ENCODE results near the gene REPIN1. TPM values are rescaled to one million over a fixed set of nuclear protein-coding genes. Genes with fewer than 3 reads are reported as not detected.

The REPIN1 gene
- total RNA-seq, 1 donor from 2014 or later = 65.8 TPM

DNA sequence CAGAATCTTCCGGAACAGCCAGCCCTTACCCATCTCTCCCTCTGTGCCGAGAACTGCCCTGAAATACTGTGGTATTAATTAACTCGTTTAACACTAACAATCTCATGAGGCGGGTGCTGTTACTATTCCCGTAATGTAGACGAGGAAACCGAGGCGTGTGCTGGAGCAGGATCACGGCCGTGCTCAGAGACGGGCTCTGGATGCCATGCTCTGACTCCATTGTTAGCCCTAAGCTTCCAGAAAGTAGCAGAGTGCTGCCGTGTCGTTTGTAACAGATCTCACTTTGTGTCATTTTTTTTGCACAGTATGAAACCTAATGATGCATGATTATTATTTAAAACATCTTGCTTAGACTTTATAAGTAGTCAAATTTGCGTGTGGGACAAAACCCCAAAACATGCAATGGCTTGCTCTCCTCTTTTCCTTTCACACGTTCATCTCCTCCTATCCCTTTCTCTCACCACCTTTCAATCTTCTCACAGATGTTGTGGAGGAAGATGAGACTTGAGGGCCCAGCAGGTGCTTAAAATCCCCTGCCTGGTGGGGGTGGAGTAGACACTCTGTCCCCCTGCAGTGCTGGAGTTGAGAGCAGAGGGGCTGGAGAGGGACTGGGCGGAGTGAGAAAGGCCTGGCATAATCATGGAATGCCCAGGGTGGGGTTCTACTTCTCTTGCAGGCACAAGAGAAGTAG lies 44.8 kb upstream of the REPIN1 start:
- Mint-ChIP-seq H3K27ac (ENCODE audit: unreplicated experiment) (peak overlapping the region; percentile 27), H3K36me3 (ENCODE audit: low read depth) (peaks cover 2% of the 10 kb centered on the region), H3K27me3 (ENCODE audit: low read depth) (peaks cover 4% of the 10 kb centered on the region), H3K4me3 (ENCODE audit: unreplicated experiment) (peak overlapping the region; percentile 76), H3K9me3 (ENCODE audit: low read depth) (no peaks in the 10 kb centered on the region), H3K4me1 (ENCODE audit: low read depth) (peaks cover 12% of the 10 kb centered on the region)
- no peak for DNase-seq (ENCODE audit: low spot score)
- TF ChIP-seq, protein P1, sequence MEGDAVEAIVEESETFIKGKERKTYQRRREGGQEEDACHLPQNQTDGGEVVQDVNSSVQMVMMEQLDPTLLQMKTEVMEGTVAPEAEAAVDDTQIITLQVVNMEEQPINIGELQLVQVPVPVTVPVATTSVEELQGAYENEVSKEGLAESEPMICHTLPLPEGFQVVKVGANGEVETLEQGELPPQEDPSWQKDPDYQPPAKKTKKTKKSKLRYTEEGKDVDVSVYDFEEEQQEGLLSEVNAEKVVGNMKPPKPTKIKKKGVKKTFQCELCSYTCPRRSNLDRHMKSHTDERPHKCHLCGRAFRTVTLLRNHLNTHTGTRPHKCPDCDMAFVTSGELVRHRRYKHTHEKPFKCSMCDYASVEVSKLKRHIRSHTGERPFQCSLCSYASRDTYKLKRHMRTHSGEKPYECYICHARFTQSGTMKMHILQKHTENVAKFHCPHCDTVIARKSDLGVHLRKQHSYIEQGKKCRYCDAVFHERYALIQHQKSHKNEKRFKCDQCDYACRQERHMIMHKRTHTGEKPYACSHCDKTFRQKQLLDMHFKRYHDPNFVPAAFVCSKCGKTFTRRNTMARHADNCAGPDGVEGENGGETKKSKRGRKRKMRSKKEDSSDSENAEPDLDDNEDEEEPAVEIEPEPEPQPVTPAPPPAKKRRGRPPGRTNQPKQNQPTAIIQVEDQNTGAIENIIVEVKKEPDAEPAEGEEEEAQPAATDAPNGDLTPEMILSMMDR (IDR thresholded peaks at IDR 0.05) = no peak

DNA sequence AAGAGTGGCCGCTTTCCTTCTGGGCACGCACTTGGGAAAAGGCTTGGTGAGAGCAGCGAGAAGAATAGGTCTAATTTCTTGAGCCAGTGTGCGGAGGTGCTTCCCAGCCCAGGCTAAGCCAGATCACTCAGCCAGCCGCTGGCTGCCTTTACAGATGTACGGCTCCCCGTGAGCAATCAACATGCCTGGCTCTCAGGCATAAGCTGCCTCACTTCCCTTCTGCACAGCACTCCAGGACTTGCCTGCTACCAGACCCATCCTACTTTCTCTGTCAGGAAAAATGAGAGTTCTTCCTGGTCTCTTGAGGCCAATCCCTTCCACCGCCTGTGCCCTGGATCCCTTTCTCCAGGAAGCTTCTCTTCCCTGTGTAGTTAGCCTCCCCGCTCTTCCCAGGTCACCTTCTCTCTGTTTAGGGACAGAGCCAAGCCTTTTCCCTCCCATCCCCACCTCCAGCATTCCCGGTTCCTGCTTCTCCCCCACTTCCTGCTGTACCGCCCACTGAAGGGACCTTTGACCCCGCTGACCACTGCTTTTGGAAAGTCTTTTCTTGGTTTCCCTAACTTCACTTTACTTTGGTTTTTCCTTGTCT lies 44.2 kb upstream of the REPIN1 start:
- TF ChIP-seq, protein P1 (IDR thresholded peaks at IDR 0.05) = no peak
- DNase-seq (ENCODE audit: low spot score) = no peak
- Mint-ChIP-seq H3K27me3 (ENCODE audit: low read depth) (peaks cover 4% of the 10 kb centered on the region), H3K9me3 (ENCODE audit: low read depth) (no peaks in the 10 kb centered on the region), H3K27ac (ENCODE audit: unreplicated experiment) (peak overlapping the region; percentile 42), H3K4me3 (ENCODE audit: unreplicated experiment) (peak overlapping the region; percentile 76), H3K36me3 (ENCODE audit: low read depth) (peaks cover 2% of the 10 kb centered on the region), H3K4me1 (ENCODE audit: low read depth) (peaks cover 12% of the 10 kb centered on the region)

DNA sequence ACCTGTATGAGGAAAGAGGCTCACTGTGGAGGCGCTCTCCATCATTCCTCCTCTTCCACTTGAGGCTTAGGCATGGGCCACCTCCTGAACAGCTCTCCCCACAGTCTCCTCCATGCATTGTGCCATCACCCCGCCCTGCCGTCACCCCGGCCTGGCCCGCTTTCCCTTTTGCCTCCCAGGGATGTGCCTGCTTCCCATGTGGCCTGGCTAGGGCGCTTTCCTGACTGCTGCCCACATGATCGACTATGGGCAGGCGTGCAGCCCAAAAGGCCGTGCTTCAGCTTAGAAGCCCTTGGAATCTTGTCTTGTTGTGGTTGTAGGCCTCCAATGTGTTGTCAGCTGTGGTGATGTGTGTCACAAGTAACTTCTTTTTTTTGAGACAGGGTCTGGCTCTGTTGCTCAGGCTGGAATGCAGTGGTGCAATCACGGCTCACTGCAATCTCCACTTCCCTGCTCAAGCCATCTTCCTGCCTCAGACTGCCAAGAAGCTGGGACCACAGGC lies 43.5 kb upstream of the REPIN1 start:
- TF ChIP-seq, protein P1 (IDR thresholded peaks at IDR 0.05) = no peak
- Mint-ChIP-seq H3K4me1 (ENCODE audit: low read depth) (peaks cover 12% of the 10 kb centered on the region), H3K27ac (ENCODE audit: unreplicated experiment) (no peak overlapping the region), H3K27me3 (ENCODE audit: low read depth) (peaks cover 4% of the 10 kb centered on the region), H3K9me3 (ENCODE audit: low read depth) (no peaks in the 10 kb centered on the region), H3K4me3 (ENCODE audit: unreplicated experiment) (no peak overlapping the region), H3K36me3 (ENCODE audit: low read depth) (peaks cover 2% of the 10 kb centered on the region)
- no peak for DNase-seq (ENCODE audit: low spot score)

DNA sequence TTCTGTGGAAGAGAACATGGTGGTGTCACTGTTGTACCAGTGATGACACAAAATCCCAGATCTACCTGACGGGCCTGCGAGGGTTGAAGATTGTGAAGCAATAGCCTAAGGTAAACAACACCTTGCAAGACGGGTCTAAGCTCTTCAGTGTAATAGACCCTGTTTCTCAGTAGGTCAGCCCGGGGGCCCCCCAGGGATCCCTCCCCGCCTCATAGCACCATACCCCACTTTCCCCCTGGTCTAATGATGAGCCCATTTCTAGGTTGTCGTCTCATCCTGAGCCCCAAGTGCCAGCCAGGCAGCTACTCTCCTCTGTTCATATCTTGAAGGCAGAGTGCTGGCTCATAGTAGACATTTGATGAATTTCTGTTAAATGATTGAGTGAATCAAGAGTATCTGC lies 42.7 kb upstream of the REPIN1 start:
- DNase-seq (ENCODE audit: low spot score) = no peak
- TF ChIP-seq, protein P1 (IDR thresholded peaks at IDR 0.05) = no peak
- peaks cover 4% of the 10 kb centered on the region for H3K27me3 Mint-ChIP-seq (ENCODE audit: low read depth)
- H3K4me1 Mint-ChIP-seq (ENCODE audit: low read depth) = peaks cover 12% of the 10 kb centered on the region
- H3K27ac Mint-ChIP-seq (ENCODE audit: unreplicated experiment) = no peak overlapping the region
- no peaks in the 10 kb centered on the region for H3K9me3 Mint-ChIP-seq (ENCODE audit: low read depth)
- H3K36me3 Mint-ChIP-seq (ENCODE audit: low read depth) = peaks cover 2% of the 10 kb centered on the region
- no peak overlapping the region for H3K4me3 Mint-ChIP-seq (ENCODE audit: unreplicated experiment)

- H3K4me1 Mint-ChIP-seq (ENCODE audit: low read depth) = peaks cover 12% of the 10 kb centered on the region
- H3K36me3 Mint-ChIP-seq (ENCODE audit: low read depth) = peaks cover 2% of the 10 kb centered on the region
- TF ChIP-seq, protein P1 (IDR thresholded peaks at IDR 0.05) = no peak
- no peaks in the 10 kb centered on the region for H3K9me3 Mint-ChIP-seq (ENCODE audit: low read depth)
- H3K27ac Mint-ChIP-seq (ENCODE audit: unreplicated experiment) = no peak overlapping the region
- DNase-seq (ENCODE audit: low spot score) = no peak
- no peak overlapping the region for H3K4me3 Mint-ChIP-seq (ENCODE audit: unreplicated experiment)
- peaks cover 4% of the 10 kb centered on the region for H3K27me3 Mint-ChIP-seq (ENCODE audit: low read depth)
Observed at GRCh38 chr7:150326657-150327268, 41.9 kb upstream of the REPIN1 start.
